IPS-NIHi7 (cell line): ENCODE measurements around the gene ANKRD27.
A peak's percentile ranks its signal among the peaks of the same experiment; 100 is the strongest.
"Not testable (repeated sequence)": the region's sequence is repeated elsewhere in the genome, so short reads cannot be mapped to it uniquely, and the experiment has no call there.

ENCODE experiments used
- DNase-seq: peaks from one replicate; pipeline ENCODE4 v3.0.0; 2012; ENCODE audit warnings: mixed read lengths; ENCODE audit errors: extremely low spot score

ANKRD27 gene

DNA sequence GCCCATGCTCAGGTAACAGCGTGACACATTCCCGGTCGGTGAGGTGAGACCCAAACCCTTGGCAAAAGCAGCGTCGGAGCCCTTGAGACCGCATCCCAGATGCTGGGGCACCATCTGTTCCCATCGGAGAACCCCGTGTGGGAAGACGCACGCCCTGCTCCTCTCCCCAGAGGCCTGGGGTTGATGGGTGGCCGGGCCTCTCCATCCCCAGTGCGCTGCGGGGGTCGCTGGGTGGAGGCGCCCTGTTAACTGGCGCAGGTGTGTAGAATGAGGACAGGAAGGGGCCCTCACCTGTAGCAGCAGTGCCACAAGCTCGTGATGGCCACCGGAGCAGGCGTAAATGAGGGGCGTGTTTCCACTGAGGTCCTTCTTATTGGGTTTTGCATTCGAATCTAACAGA is 69.4 kb downstream of the ANKRD27 start:
- no peak for DNase-seq

DNA sequence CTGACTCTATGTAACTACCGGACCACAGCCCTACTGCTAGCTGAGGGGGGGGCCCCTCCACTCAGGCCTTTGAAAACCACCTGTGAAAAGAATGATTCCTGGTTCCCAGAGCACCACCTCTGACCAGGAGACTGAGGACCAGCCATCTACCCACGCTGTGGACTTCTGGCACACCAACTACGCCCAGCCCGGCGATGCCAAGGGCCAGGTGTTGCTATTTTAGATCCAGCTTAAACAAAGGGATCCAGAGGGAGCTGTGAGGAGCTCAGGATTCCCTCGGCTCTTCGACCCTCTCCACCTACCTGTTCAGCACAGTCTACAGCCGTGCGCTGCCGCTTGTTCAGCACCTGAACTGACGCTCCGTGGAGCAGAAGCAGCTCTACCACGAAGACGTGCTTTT is 71.0 kb downstream of the ANKRD27 start:
- DNase-seq: no peak

DNA sequence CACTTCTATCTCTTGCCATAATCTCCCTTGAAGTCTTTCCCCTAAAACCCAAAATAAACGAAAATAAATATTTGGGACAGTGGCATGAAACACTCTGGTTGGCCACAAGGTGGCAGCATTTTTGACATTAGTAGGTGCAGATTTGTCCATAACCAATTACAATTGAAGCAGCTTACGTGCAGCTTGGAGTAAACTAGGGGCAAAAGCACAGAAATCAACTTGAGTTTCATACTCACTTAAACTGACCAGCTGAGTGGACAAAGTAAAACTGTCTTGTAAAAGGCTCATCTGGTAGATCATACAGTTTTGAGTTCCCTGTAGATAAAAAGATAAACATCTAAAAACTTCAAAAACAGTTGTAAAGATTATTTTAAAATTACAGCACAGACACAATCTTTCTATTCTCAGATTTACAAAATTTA is 75.2 kb downstream of the ANKRD27 start:
- peak; percentile 68 for DNase-seq

DNA sequence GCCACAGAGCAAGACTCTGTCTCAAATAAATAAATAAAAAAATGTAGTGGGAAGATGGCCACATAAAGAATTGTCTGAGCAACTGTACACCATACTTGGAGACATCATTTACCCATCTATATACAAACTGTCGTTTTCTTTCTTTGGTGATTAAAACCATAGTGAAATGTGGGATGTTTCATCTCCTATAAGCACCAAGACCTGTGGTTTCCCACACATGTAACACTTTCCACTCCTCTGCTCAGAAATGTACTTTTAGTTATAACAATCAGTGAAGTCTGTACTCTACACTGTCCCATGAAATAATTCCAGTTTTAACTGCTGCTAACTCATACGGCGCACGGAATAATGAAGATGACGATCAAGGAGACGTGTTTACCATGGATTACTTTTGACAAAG is 75.7 kb downstream of the ANKRD27 start:
- no peak for DNase-seq

DNA sequence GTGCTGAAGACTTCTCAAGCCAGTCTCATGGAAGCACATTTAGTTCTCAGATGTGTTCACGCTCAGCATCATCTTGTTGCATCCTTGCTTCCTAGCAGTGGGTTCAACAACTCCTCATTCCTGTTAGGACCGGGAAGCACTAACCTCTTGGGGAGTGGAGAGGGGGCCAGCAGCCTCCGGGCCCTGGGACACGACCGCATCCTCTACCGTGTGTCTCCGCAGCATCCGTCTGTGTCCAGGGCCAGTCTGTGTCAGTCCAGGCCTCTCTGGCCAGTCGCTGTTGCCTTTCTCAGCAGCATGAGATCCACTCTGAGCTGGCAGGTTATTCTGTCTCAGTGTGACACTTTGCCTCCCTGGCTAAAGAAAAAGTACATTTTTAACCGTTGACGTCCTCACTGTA is 77.0 kb downstream of the ANKRD27 start:
- DNase-seq: no peak

DNA sequence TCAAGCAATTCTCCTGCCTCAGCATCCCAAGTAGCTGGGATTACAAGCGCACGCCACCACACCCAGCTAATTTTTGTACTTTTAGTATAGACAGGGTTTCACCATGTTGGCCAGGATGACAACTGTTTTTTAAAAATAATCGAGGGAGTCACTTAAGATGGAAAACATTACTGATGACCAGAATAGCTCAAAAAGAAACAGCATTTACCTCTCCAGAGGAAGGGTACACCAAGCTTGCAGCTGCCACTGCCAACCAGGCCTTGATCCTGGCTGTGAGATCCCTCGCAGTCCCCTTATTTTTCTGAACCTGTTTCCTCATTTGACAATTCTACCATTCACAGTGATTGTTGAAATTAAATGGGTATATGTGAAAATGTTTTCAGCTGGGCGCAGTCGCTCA is 79.5 kb downstream of the ANKRD27 start:
- DNase-seq: no peak

DNA sequence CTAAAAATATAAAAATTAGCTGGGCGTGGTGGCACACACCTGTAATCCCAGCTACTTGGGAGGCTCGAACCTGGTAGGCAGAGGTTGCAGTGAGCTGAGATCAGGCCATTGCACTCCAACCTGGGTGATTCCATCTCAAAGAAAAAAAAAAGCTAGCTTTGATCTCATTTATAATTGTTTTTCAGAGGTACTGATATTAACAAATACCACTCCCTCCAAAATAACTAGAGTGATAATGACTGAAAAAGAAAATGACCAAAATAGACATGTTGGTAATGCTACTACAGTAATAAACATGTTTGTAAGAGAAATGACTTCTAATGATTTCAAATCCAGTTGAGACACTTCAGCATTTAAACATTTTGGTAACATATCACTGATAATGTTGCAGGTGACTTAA is 81.0 kb downstream of the ANKRD27 start:
- DNase-seq: no peak

DNA sequence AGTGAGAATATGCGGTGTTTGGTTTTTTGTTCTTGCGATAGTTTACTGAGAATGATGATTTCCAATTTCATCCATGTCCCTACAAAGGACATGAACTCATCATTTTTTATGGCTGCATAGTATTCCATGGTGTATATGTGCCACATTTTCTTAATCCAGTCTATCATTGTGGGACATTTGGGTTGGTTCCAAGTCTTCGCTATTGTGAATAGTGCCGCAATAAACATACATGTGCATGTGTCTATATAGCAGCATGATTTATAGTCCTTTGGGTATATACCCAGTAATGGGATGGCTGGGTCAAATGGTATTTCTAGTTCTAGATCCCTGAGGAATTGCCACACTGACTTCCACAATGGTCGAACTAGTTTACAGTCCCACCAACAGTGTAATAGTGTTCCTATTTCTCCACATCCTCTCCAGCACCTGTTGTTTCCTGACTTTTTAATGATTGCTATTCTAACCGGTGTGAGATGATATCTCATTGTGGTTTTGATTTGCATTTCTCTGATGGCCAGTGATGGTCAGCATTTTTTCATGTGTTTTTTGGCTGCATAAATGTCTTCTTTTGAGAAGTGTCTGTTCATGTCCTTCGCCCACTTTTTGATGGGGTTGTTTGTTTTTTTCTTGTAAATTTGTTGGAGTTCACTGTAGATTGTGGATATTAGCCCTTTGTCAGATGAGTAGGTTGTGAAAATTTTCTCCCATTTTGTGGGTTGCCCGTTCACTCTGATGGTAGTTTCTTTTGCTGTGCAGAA is 87.1 kb downstream of the ANKRD27 start:
- DNase-seq: not testable (repeated sequence)

DNA sequence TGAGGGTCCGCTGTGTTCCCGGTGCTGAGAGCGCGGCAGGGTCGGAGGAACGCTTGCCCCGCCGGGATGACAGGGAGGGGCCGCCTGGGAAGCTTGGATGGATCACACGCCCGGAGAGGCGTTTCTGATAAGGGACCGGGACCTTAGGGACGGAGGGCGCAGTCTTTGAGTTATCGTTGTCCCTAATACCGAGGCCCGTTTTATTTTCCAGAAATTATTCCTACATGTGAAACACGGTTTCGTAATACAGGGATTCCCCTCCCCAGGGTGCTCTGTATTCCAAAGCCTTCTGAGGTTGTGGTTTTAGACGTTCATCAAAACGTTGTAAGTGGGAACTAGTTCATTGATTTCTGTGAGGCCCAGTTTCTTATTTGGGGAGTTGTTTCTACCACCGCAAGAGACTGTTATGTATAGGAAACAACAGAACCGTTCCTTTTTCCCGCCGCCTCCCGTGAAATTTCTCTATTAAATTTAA is 93.2 kb downstream of the ANKRD27 start:
- peak; percentile 48 for DNase-seq

DNA sequence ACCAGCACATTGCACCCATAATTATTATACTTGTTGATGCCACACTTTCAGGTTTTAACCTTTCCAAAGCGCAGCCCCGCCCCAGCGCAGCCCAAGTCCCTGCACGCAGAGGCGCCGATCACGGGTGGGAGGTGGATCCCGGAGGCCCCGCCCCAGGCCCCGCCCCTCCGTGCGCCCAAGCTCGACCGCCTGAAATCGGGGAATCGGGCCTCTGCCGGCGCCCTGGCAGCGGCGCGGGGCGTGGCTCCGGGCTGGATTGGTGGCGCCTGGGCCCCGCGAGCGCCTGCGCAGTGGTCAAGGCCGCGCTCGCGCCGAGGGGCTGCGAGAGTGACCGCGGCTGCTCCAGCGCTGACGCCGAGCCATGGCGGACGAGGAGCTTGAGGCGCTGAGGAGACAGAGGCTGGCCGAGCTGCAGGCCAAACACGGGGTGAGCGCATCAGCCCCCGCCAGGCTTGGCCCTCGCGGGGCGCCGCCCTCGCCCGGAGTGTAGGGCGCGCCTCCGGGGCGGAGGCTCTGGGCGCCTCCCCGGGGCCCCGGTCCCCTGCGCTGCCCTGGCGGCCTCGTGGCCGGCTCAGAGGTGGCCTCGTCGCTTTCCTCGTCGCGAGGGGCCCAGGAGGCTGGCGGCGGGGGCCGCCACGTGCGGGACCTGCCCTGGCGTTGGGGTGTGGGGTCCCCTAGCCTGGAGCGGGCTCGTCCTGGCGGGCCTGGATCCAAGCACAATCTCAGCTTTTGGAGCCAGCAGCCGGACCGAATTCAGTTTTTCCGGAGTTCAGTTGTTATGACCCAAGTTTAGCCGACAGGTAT is 93.9 kb downstream of the ANKRD27 start, which contains the start of gene PDCD5:
PDCD5 (plus strand) TSS at position 290 of the 804 bp plus-strand sequence; CDS start at position 362, 72 bp downstream.
- DNase-seq: peak; percentile 100

DNA sequence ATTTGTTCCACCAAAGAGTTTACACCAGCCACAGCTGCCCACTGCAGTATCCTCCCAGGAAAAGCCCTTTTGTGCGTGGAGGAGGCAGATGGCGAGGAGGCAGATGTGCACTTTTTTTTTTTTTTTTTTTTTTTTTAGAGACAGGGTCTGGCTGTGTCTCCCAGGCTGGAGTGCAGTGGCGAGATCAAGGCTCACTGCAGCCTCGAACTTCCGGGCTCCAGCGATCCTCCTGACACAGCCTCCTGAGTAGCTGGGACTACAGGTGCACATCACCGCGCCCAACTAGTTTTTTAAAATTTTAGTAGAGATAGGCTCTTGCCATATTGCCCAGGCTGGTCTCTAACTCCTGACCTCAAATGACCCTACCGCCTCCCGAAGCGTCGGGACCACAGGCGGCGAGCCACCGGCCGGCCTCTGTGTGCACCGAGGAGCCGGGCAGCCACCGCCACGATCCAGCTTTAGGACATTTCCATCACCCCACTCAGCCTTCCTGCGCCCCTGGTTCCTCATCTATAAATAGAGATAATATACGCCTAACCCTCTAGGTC is 94.6 kb downstream of the ANKRD27 start:
- DNase-seq: no peak

DNA sequence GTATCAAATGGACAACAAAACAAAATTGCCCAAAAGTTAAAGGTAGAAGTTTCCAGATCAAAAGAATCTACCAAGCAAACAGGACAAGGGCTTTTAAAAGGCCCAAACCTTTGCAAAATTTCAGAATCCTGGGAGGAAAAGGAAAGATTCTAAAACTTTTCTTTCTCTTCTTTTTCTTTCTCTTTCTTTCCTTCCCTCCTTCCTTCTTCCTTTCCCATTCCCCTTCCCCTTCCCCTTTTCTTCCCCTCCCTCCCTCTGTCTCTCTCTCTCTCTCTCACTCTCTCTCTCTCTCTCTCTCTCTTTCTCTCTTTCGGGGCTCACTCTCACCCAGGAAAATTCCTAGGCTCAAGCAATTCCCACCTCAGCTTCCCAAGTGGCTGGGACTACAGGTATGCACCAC is 98.2 kb downstream of the ANKRD27 start:
- DNase-seq: no peak

DNA sequence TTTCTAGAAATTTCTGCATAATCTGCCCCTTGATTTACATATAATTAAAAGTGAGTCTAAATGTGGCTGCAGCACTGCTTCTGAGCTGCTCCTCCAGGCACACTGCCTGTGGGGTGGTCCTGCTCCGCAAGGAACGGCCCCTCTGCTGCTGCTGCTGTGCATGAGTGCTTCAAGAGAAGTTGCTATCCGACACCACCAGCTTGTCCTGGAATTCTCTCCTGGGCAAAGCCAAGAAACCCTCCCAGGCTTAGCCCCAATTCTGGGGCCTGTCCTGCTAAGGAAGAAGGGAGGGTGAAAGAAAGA is 101.5 kb downstream of the ANKRD27 start:
- no peak for DNase-seq

DNA sequence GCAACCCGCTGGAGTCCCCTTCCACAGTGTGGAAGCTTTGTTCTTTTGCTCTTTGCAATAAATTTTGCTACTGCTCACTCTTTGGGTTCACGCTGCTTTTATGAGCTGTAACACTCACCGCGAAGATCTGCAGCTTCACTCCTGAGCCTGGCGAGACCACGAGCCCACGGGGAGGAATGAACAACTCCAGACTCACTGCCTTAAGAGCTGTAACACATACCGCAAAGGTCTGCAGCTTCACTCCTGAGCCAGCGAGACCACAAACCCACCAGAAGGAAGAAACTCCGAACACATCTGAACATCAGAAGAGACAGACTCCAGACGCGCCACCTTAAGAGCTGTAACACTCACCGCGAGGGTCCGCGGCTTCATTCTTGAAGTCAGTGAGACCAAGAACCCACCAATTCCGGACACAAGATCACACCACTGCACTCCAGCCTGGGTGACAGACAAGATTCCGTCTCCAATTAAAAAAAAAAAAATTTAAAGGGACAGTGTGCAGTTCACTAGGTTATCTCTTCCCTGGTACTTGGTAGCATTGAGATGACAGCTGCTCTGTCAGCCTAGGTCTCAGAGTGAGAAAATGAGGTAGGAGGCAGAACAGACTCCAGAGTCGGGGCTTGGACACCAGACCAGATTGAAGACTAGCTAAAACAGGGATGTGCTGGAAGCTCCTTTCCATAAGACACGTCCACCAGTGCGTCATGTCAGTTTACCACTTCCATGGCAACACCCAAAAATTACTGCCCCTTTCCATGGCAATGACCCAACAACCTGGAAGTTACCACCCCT is 102.1 kb downstream of the ANKRD27 start:
- DNase-seq: not testable (repeated sequence)

DNA sequence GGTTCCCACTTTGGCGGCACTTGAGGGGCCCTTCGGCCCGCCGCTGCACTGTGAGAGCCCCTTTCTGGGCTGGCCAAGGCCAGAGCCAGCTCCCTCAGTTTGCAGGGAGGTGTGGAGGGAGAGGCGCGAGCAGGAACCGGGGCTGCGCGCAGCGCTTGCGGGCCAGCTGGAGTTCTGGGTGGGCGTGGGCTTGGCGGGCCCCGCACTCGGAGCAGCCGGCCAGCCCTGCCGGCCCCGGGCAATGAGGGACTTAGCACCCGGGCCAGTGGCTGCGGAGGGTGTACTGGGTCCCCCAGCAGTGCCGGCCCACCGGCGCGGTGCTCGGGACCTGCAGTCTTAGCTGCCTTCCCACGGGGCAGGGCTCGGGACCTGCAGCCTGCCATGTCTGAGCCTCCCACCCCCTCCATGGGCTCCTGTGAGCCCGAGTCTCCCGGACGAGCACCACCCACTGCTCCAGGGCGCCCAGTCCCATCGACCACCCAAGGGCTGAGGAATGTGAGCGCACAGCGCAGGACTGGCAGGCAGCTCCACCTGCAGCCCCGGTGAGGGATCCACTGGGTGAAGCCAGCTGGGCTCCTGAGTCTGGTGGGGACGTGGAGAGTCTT is 103.4 kb downstream of the ANKRD27 start:
- not testable (repeated sequence) for DNase-seq

DNA sequence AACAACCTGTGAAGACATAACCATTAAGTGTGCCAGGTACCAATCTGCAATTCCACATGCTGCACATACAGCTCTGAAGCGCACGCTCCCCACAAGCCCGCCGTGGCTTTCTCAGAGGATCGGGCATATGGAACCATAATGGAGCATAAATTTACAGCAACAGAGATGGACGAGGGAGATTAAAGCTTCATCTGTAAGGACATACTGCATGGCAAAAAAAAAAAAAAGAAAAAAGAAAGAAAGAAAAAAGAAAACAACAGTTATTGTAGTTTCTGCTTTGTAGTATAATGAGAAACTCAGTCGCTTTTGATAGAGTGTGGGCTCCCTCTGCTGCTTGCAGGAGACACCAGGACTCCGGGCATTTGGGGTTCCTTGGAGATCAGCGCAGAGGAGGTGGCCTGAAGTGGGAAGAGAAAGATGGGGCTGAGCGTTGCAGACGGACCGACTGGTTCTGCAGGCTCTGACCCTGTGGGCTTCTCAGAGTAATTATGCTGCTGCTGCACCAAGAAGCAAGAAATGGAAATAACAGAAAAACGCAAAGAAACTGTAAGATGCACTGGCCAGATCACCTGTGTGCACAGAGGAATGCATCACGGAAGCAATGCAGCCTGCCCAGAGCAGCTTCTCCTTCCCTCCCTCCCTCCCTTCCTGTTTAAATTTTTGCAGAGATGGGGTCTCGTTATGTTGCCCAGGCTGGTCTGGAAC is 104.7 kb downstream of the ANKRD27 start:
- DNase-seq: peak; percentile 47

DNA sequence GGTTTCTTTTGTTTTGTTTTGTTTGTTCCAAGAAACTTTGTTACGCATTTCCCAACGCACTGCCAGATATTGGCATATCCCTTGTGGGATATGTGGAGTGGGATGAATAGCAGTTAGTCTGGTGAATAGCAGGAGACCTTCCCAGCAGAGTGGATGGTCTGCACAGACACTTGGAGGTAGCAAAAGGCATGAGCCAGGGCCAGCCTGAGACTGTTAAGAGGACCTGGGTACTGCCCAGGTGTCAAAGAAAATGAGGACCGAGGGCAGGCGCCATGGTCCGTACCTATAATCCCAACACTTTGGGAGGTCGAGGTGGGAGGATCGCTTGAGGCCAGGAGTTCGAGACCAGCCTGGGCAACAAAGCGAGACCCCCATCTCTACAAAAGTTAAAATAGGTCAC is 107.5 kb downstream of the ANKRD27 start:
- DNase-seq: no peak

DNA sequence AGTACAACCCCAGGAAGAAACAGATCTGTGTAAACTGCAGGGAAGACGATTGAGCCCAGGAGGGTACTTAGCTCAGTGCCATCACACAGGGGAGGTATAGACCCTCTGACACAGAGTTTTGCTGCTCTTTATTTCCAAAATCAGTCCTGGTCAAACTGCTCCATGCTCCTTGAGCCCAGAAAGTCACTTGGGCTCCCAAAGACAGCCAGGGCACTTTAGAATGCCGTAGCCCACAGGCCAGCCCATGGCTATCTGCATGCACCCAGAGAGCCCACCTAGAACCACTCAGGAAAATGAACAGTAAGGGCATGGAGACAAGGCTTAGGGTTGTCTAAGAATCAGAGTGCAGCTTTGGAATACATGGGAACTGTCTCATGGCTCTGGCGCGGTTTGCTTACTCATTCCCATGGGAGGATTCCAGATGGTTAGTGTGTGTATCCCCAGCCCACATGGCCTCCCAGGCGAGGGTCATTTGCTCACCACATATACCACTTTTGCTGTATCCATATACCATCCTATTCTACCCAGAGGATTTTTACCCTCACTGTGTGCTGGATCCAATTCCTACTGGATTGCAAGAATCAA is 108.6 kb downstream of the ANKRD27 start:
- no peak for DNase-seq

DNA sequence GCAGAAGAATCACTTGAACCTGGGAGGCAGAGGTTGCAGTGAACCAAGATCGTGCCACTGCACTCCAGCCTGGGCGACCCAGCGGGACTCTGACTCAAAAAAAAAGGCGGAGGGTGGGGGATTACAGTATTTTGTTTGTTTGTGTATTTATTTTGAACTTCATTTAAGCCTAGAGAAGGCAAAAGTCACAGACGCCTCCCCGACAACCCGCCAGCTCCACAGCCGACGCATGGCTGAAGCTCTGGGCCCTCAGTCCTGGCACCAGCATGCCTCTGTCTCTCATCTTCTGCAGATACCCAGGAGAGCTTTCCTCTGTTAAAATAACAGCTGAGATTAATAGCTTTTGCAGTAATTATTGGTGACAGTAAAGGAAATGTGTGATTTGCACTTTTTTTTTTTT is 111.2 kb downstream of the ANKRD27 start:
- no peak for DNase-seq

DNA sequence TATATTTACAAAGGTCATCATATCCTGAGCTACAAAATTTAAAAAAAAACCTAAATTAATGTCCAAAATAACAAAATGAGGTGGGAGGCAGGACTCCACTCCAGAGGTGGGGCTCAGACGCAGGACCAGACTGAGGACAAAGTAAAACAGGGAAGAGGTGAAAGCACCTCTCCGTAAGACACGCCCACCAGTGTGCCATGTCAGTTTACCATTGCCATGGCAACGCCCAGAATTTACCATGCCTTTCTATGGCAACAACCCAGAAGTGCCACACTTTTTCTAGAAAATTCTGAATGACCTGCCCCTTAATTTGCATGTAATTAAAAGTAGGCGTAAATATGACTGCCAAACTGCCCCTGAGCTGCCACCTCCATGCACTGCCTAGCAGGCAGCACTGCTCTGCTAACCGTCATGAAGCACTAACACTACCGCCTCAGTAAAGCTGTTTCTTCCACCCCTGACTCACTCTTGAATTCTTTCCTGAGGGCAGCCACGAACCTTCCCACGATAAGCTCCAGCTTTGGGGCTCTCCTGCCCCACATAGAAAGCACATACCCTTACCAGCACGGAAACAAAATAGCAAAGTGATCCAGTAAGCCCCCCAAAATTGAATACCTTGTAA is 116.3 kb downstream of the ANKRD27 start:
- no peak for DNase-seq
